GM12878 (cell line): ENCODE data around the gene PPP4R1.

Experiments
- EP300 ChIP-seq, 2 experiments: fragments of 150-350 bp in 1 of 2; IDR thresholded peaks; 2 replicates each; pipeline ENCODE4 v1.6.1; 2011 to 2012; ENCODE audit warnings: low read depth in 2 of 2, low read length in 2 of 2, borderline replicate concordance in 1 of 2, improper control_type of control experiment in 1 of 2, inconsistent platforms in 1 of 2; ENCODE audit not compliant: control insufficient read depth in 1 of 2
- TF ChIP-seq, protein P1 (sequence below): fragments of 450-650 bp; formaldehyde crosslinking; IDR thresholded peaks from 2 replicates; pipeline ENCODE4 v1.4.0; 2020; ENCODE audit warnings: mild to moderate bottlenecking, moderate library complexity

DNA sequence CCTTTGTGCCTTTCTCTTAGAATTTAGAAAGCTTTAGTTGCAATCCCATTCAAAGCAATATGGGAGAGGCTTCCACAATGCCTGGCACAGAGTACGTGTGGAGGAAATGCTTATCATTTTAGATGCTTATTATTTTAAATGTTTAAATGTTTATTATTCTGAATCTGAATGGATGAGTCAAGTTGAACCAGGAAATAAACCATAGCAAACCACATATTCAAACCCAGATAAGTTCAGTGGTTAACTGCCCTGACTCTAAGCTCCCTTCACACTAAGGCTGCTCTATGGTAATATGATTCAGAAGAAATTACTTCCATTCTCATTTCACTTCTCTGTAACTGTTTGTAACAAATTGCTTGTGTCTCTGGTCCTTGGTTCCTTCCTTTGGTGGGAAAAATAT is 5.2 kb upstream of the PPP4R1 start:
- no peak for TF ChIP-seq EP300 (IDR thresholded peaks at IDR 0.05; ENCODE audit: borderline replicate concordance in 1 of 2, control insufficient read depth in 1 of 2, low read depth in 2 of 2, low read length in 2 of 2)
- TF ChIP-seq, protein P1, sequence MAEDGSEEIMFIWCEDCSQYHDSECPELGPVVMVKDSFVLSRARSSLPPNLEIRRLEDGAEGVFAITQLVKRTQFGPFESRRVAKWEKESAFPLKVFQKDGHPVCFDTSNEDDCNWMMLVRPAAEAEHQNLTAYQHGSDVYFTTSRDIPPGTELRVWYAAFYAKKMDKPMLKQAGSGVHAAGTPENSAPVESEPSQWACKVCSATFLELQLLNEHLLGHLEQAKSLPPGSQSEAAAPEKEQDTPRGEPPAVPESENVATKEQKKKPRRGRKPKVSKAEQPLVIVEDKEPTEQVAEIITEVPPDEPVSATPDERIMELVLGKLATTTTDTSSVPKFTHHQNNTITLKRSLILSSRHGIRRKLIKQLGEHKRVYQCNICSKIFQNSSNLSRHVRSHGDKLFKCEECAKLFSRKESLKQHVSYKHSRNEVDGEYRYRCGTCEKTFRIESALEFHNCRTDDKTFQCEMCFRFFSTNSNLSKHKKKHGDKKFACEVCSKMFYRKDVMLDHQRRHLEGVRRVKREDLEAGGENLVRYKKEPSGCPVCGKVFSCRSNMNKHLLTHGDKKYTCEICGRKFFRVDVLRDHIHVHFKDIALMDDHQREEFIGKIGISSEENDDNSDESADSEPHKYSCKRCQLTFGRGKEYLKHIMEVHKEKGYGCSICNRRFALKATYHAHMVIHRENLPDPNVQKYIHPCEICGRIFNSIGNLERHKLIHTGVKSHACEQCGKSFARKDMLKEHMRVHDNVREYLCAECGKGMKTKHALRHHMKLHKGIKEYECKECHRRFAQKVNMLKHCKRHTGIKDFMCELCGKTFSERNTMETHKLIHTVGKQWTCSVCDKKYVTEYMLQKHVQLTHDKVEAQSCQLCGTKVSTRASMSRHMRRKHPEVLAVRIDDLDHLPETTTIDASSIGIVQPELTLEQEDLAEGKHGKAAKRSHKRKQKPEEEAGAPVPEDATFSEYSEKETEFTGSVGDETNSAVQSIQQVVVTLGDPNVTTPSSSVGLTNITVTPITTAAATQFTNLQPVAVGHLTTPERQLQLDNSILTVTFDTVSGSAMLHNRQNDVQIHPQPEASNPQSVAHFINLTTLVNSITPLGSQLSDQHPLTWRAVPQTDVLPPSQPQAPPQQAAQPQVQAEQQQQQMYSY (CRISPR knock-in tag), result no peak
